Ascending aorta (tissue), 2 donors: Measurements from ENCODE around the gene AURKA. TPM values are rescaled to one million over a fixed set of nuclear protein-coding genes. Genes with fewer than 3 reads are reported as not detected.
"Not testable (repeated sequence)": the region's sequence is repeated elsewhere in the genome, so short reads cannot be mapped to it uniquely, and the experiment has no call there.

Experiments used
- DNase-seq, 2 donors: peaks; one replicate each; pipeline ENCODE4 v3.0.0-alpha.2; 2019; ENCODE audit warnings: low spot score in 2 of 2
- H3K27ac ChIP-seq, 2 donors: fragments of 200-600 bp; sonication (generic); one replicate each; pipeline ENCODE4 v1.5.1; 2016 to 2017; ENCODE audit warnings: mild to moderate bottlenecking in 1 of 2
- H3K27me3 ChIP-seq: fragments of 200-600 bp; sonication (generic); one replicate; pipeline ENCODE4 v1.5.1; 2017
- H3K36me3 ChIP-seq, 2 donors: fragments of 200-600 bp; sonication (generic); one replicate each; pipeline ENCODE4 v1.5.1; 2016
- H3K4me1 ChIP-seq, 2 donors: fragments of 200-600 bp; sonication (generic); one replicate each; pipeline ENCODE4 v1.5.1; 2016 to 2017; ENCODE audit warnings: mild to moderate bottlenecking in 1 of 2
- H3K4me3 ChIP-seq, 2 donors: fragments of 200-600 bp; sonication (generic); one replicate each; pipeline ENCODE4 v1.5.1; 2016 to 2017; ENCODE audit warnings: mild to moderate bottlenecking in 1 of 2
- H3K9me3 ChIP-seq, 2 donors: fragments of 200-600 bp; sonication (generic); one replicate each; pipeline ENCODE4 v1.5.1; 2016
- CTCF ChIP-seq, 3 experiments: fragments of 200-600 bp in 2 of 3; fragments of 450-650 bp in 1 of 3; sonication (generic) in 2 of 3; IDR thresholded peaks; one replicate each; pipeline ENCODE4 v1.5.1; 2016 to 2019; ENCODE audit warnings: antibody characterized with exemption in 3 of 3, mild to moderate bottlenecking in 1 of 3, moderate library complexity in 1 of 3
- intact Hi-C: fragments of 100-400 bp; cut with DNase I; formaldehyde crosslinking; loops from one replicate; pipeline ENCODE4 v1.15.1; 2023
- total RNA-seq: library from RNA; depleted of rRNA; stranded (reverse); fragments of >200 nt; gene quantifications from one replicate; pipeline ENCODE4 v1.1.0, GENCODE V29; 2016

The AURKA gene
- total RNA-seq, 1 donor from 2014 or later = not detected

GRCh38 chr20:56393653-56394052, 1.6 kb upstream of the AURKA start:
- Histone ChIP-seq H3K27me3 (no peaks in the 10 kb centered on the region), H3K4me1 (peaks cover 0 to 17% of the 10 kb centered on the region in 2 donors), H3K4me3 (peak overlapping the region; percentile 63 to 78), H3K27ac (no peak overlapping the region), H3K9me3 (no peaks in the 10 kb centered on the region), H3K36me3 (peaks cover 30 to 38% of the 10 kb centered on the region in 2 donors)
- TF ChIP-seq CTCF (IDR thresholded peaks at IDR 0.05) = no peak
- intact Hi-C loops = loop anchor here (10.0 kb wide), 1 partner anchor 961 kb away; the partner anchor contains the start of gene RAE1
- DNase-seq = no peak

GRCh38 chr20:56392881-56393482, 967 bp upstream of the AURKA start:
- H3K27ac ChIP-seq = peak overlapping the region; percentile 87 to 90
- H3K4me3 ChIP-seq = peak overlapping the region; percentile 63 to 78
- intact Hi-C loops = loop anchor here (1.0 to 10.0 kb wide), 3 partner anchors 35 to 962 kb away; partner anchors contain the start of genes FAM210B, RAE1 and RTF2
- H3K4me1 ChIP-seq = peaks cover 0 to 17% of the 10 kb centered on the region in 2 donors
- no peak for TF ChIP-seq CTCF (IDR thresholded peaks at IDR 0.05)
- DNase-seq = no peak
- no peaks in the 10 kb centered on the region for H3K27me3 ChIP-seq
- peaks cover 25 to 31% of the 10 kb centered on the region in 2 donors for H3K36me3 ChIP-seq
- H3K9me3 ChIP-seq = no peaks in the 10 kb centered on the region

DNA sequence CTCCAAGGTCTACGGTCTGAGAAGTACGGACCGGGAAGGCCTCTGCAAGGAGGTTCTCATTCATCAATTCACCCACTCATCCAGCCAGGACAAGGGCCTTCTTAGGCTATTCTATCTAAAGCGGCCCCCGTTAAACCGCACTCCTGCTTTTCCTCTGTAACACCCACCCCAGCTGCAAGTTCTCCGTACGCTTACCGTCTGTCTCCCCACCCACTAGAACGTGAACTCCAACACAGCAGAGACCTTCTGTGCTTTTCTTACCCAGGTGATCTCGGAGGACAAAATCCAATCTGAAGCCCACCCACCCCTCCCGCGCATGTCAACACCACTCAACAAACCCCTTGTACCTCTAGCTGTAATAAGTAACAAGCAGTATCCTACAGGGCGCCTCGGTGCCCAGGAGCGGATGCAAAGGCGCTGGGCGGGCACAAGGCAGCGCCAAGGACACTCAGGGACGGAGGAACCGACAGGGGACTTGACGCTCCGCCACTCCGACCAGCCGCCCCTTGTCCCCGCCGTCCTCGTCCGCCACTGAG, 351 bp downstream of the AURKA start:
- H3K4me3 ChIP-seq = peak overlapping the region; percentile 63 to 78
- DNase-seq = no peak
- intact Hi-C loops = loop anchor here (1.0 to 10.0 kb wide), 3 partner anchors 33 to 963 kb away; partner anchors contain the start of genes FAM210B, RAE1 and RTF2
- H3K27ac ChIP-seq = peak overlapping the region; percentile 87 to 90
- H3K27me3 ChIP-seq = no peaks in the 10 kb centered on the region
- TF ChIP-seq CTCF (IDR thresholded peaks at IDR 0.05) = no peak
- H3K36me3 ChIP-seq = peaks cover 11 to 18% of the 10 kb centered on the region in 2 donors
- H3K4me1 ChIP-seq = peaks cover 0 to 17% of the 10 kb centered on the region in 2 donors
- H3K9me3 ChIP-seq = no peaks in the 10 kb centered on the region

GRCh38 chr20:56391037-56391436, 978 bp downstream of the AURKA start:
- Histone ChIP-seq H3K27me3 (no peaks in the 10 kb centered on the region), H3K4me1 (peaks cover 0 to 17% of the 10 kb centered on the region in 2 donors), H3K27ac (no peak overlapping the region), H3K4me3 (peak overlapping the region in 1 of 2 donors; percentile 78), H3K36me3 (peaks cover 8 to 11% of the 10 kb centered on the region in 2 donors), H3K9me3 (no peaks in the 10 kb centered on the region)
- intact Hi-C loops = loop anchor here (10.0 kb wide), 1 partner anchor 964 kb away; the partner anchor contains the start of gene RAE1
- no peak for DNase-seq
- no peak for TF ChIP-seq CTCF (IDR thresholded peaks at IDR 0.05)

- H3K4me3 ChIP-seq, H3K36me3 ChIP-seq, H3K27me3 ChIP-seq, DNase-seq, H3K9me3 ChIP-seq, H3K27ac ChIP-seq: not testable (repeated sequence)
- H3K4me1 ChIP-seq = peaks cover 0 to 17% of the 10 kb centered on the region in 2 donors
- intact Hi-C loops = loop anchor here (10.0 kb wide), 1 partner anchor 964 kb away; the partner anchor contains the start of gene RAE1
Observed at GRCh38 chr20:56390396-56390795, 1.6 kb downstream of the AURKA start.

- Histone ChIP-seq H3K4me1 (peaks cover 0 to 17% of the 10 kb centered on the region in 2 donors), H3K27ac (no peak overlapping the region), H3K36me3 (no peaks in the 10 kb centered on the region), H3K27me3 (no peaks in the 10 kb centered on the region), H3K4me3 (no peak overlapping the region), H3K9me3 (no peaks in the 10 kb centered on the region)
- intact Hi-C loops = loop anchor here (10.0 kb wide), 1 partner anchor 965 kb away; the partner anchor contains the start of gene RAE1
- no peak for DNase-seq
- no peak for TF ChIP-seq CTCF (IDR thresholded peaks at IDR 0.05)
Observed at GRCh38 chr20:56389807-56390206, 2.2 kb downstream of the AURKA start.
